ENCODE results near the gene C12orf43.

Gene C12orf43

GRCh38 chr12:120998435-120998834 is 17.9 kb downstream of the C12orf43 start:
- no peak for DNase-seq

DNA sequence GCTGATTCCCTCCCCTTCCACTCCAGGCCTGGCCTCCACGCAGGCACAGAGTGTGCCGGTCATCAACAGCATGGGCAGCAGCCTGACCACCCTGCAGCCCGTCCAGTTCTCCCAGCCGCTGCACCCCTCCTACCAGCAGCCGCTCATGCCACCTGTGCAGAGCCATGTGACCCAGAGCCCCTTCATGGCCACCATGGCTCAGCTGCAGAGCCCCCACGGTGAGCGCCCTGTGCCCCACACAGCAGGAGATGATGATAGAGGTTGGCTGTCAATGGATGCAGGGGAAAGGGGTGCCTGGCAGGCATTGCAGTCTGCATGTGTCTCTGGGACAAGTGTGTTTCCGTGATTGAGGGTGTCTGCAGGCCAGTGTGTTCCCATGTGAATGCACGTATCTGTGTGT is 18.8 kb downstream of the C12orf43 start:
- DNase-seq: no peak

GRCh38 chr12:120996133-120996746 is 20.0 kb downstream of the C12orf43 start:
- no peak for DNase-seq

GRCh38 chr12:120994589-120995337 is 21.5 kb downstream of the C12orf43 start:
- DNase-seq: no peak

DNA sequence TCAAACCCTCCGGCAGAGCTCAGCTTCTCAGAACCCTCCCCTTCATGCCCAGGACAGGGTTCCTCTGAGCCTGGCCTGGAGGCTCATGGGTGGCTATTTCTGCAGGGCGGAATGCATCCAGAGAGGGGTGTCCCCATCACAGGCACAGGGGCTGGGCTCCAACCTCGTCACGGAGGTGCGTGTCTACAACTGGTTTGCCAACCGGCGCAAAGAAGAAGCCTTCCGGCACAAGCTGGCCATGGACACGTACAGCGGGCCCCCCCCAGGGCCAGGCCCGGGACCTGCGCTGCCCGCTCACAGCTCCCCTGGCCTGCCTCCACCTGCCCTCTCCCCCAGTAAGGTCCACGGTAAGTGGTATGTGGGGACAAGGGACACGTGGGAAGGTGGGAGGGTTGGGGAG is 22.2 kb downstream of the C12orf43 start:
- no peak for DNase-seq

- DNase-seq: no peak
These were observed 22.8 kb downstream of the C12orf43 start for GRCh38 chr12:120993496-120993895.

GRCh38 chr12:120992989-120993388 is 23.3 kb downstream of the C12orf43 start:
- no peak for DNase-seq

GRCh38 chr12:120991965-120992364 is 24.3 kb downstream of the C12orf43 start:
- DNase-seq: no peak

DNA sequence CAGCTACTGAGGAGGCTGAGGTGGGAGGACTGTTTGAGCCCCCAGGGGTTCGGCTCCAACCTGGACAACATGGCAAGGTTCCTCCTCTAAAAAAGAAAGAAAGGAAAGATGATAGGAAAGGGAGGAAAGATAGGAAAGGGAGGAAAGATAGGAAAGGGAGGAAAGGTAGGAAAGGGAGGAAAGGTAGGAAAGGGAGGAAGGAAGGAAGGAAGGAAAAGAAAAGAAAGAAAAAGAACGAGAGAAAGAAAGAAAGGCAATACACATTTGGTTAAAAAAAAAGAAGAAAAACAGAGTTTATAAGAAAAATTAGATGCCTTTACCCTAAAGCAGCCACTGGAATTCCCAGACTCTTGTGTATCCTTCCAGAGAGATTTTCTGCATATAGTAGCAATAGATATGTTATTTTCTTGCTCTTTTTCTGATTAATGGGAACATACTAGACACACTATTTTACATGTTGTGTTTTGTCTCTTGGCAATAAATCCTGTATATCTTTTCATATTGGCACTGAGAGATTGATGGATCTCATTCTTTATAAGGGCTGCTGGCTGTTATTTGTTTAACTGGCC is 25.7 kb downstream of the C12orf43 start:
- no peak for DNase-seq

- DNase-seq: no peak
These were observed 26.6 kb downstream of the C12orf43 start for GRCh38 chr12:120989687-120990086.

GRCh38 chr12:120988658-120989057 is 27.6 kb downstream of the C12orf43 start:
- no peak for DNase-seq

- DNase-seq: no peak
These were observed 28.1 kb downstream of the C12orf43 start for GRCh38 chr12:120988234-120988633.

GRCh38 chr12:120984351-120984898 is 31.9 kb downstream of the C12orf43 start:
- DNase-seq: no peak

- no peak for DNase-seq
These were observed 32.5 kb downstream of the C12orf43 start for GRCh38 chr12:120983759-120984158.

GRCh38 chr12:120982659-120983058 is 33.6 kb downstream of the C12orf43 start:
- DNase-seq: no peak

- no peak for DNase-seq
These were observed 34.8 kb downstream of the C12orf43 start for GRCh38 chr12:120981407-120981941.

DNA sequence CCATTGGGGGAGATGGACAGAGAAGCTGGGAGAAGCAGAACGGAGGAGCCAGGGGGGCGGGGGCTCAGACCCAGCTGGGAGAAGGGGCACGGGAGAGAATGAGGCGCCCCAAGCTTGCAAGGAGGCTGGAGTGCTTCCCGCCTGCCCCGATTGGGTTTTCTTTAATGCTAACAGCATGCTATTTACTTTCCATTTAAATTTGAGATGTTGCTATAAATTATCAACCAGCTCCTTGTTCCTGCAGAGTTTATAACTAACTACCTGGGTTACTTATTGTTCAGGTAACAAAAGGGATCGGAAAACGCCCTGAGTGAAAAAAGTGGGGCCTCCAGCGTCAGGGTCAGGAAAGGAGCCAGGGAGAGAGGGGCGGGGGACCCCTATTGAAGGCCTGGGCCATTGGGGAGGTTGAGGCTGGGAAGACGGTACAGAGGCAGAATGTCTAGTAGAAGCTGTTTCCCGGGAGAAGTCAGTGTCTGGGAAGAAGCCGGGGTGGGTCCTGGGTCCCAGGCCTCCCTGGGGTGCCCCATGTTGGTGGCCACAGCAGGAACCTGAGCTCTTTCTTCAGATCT is 35.4 kb downstream of the C12orf43 start:
- DNase-seq: no peak

- no peak for DNase-seq
These were observed 36.2 kb downstream of the C12orf43 start for GRCh38 chr12:120979862-120980696.

GRCh38 chr12:120979220-120979861 is 36.9 kb downstream of the C12orf43 start:
- no peak for DNase-seq

DNA sequence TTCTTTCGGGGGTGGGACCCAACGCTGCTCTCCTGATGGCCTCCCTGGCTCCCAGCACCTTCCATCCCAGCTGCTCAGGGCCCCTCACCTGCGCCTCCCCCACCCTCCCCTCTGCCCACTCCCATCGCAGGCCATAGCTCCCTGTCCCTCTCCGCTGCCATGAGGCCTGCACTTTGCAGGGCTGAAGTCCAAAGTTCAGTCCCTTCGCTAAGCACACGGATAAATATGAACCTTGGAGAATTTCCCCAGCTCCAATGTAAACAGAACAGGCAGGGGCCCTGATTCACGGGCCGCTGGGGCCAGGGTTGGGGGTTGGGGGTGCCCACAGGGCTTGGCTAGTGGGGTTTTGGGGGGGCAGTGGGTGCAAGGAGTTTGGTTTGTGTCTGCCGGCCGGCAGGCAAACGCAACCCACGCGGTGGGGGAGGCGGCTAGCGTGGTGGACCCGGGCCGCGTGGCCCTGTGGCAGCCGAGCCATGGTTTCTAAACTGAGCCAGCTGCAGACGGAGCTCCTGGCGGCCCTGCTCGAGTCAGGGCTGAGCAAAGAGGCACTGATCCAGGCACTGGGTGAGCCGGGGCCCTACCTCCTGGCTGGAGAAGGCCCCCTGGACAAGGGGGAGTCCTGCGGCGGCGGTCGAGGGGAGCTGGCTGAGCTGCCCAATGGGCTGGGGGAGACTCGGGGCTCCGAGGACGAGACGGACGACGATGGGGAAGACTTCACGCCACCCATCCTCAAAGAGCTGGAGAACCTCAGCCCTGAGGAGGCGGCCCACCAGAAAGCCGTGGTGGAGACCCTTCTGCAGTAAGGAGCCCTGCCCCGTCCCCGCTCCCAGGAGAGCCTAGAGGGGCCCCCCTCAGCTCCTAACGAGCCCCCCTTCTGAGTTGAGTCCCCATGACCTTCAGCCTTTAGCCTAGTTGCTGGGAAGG is 37.7 kb downstream of the C12orf43 start, which contains the start of gene HNF1A:
TSS of gene HNF1A (plus strand) at position 248 of the 924 bp plus-strand sequence. CDS start at position 474, 226 bp downstream.
- DNase-seq: no peak

Measured in central memory CD4-positive, alpha-beta T cell (primary cell).